ENCODE results near the gene L3MBTL2.
"Not testable (repeated sequence)": the region's sequence is repeated elsewhere in the genome, so short reads cannot be mapped to it uniquely, and the experiment has no call there.

The L3MBTL2 gene

GRCh38 chr22:41180362-41180761 is 24.8 kb upstream of the L3MBTL2 start:
- H3K14ac ChIP-seq (ENCODE audit: low read length in 2 of 2); H3K4me2 ChIP-seq (ENCODE audit: low read length, poor library complexity, severe bottlenecking); H2BK12ac ChIP-seq (ENCODE audit: low read length in 2 of 2); H2BK120ac ChIP-seq (ENCODE audit: low read depth, low read length); H2BK5ac ChIP-seq (ENCODE audit: low read depth, low read length, poor library complexity, severe bottlenecking); H3K9ac ChIP-seq (ENCODE audit: low read length); H2AK5ac ChIP-seq (ENCODE audit: low read length, severe bottlenecking); H2AFZ ChIP-seq (ENCODE audit: low read depth, low read length); H3K27me3 ChIP-seq (ENCODE audit: control insufficient read depth in 1 of 2, insufficient read depth in 1 of 2, low read length in 2 of 2); DNase-seq; H3K9me3 ChIP-seq (ENCODE audit: control insufficient read depth, low read length); H4K8ac ChIP-seq (ENCODE audit: low read length); H3K4me3 ChIP-seq (ENCODE audit: insufficient read depth in 1 of 2, low read depth in 1 of 2, low read length in 2 of 2); H3K23ac ChIP-seq (ENCODE audit: low read length in 2 of 2); H3K4ac ChIP-seq (ENCODE audit: low read depth in 1 of 2, low read length in 2 of 2); H3K27ac ChIP-seq (ENCODE audit: low read length, poor library complexity, severe bottlenecking); H2BK15ac ChIP-seq (ENCODE audit: low read depth, poor library complexity, severe bottlenecking); H3K18ac ChIP-seq (ENCODE audit: low read depth in 1 of 2, low read length in 2 of 2); H4K91ac ChIP-seq (ENCODE audit: low read length): not testable (repeated sequence)
- H3K4me1 ChIP-seq (ENCODE audit: control insufficient read depth, insufficient read depth, low read depth, low read length), result peaks cover 20% of the 10 kb centered on the region
- peaks cover 35 to 55% of the 10 kb centered on the region in 2 experiments for H3K36me3 ChIP-seq (ENCODE audit: control insufficient read depth in 1 of 2, insufficient read depth in 2 of 2, low read depth in 1 of 2, low read length in 2 of 2)
- peaks cover 15% of the 10 kb centered on the region for H3K79me1 ChIP-seq (replicated peaks; ENCODE audit: low read length, poor library complexity, severe bottlenecking)
- WGBS, result 98% methylated on average over 6 of the region's 6 CpGs

DNA sequence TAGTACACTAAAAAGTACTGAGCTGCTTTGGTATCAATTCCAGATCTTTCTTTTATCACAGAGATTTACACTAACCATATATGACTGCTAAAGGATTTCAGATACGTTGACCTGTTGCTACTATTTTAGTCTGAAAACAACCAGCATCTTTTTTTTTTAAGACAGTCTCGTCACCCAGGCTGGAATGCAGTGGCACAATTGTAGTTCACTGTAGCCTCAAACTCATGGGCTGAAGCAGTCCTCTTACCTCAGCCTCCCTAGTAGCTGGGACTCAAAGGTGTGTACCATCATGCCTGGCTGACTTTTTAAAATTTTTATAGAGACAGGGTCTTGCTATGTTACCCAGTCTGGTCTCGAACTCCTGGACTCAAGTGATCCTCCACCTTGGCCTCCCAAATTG is 24.2 kb upstream of the L3MBTL2 start:
- Histone ChIP-seq H2AFZ (ENCODE audit: low read depth, low read length) (no peak overlapping the region), H2BK120ac (ENCODE audit: low read depth, low read length) (no peak overlapping the region), H4K91ac (ENCODE audit: low read length) (no peak overlapping the region), H3K4ac (ENCODE audit: low read depth in 1 of 2, low read length in 2 of 2) (no peak overlapping the region), H3K36me3 (ENCODE audit: control insufficient read depth in 1 of 2, insufficient read depth in 2 of 2, low read depth in 1 of 2, low read length in 2 of 2) (peaks cover 32 to 49% of the 10 kb centered on the region in 2 experiments), H3K79me1 (replicated peaks; ENCODE audit: low read length, poor library complexity, severe bottlenecking) (peaks cover 11% of the 10 kb centered on the region), H2BK5ac (ENCODE audit: low read depth, low read length, poor library complexity, severe bottlenecking) (no peak overlapping the region), H3K4me2 (ENCODE audit: low read length, poor library complexity, severe bottlenecking) (no peak overlapping the region), H3K4me3 (ENCODE audit: insufficient read depth in 1 of 2, low read depth in 1 of 2, low read length in 2 of 2) (no peak overlapping the region), H3K9me3 (ENCODE audit: control insufficient read depth, low read length) (no peaks in the 10 kb centered on the region), H4K8ac (ENCODE audit: low read length) (no peak overlapping the region), H3K9ac (ENCODE audit: low read length) (no peak overlapping the region), H3K18ac (ENCODE audit: low read depth in 1 of 2, low read length in 2 of 2) (no peak overlapping the region), H3K4me1 (ENCODE audit: control insufficient read depth, insufficient read depth, low read depth, low read length) (peaks cover 20% of the 10 kb centered on the region), H2BK12ac (ENCODE audit: low read length in 2 of 2) (no peak overlapping the region), H3K23ac (ENCODE audit: low read length in 2 of 2) (no peak overlapping the region), H2BK15ac (ENCODE audit: low read depth, poor library complexity, severe bottlenecking) (no peak overlapping the region), H2AK5ac (ENCODE audit: low read length, severe bottlenecking) (no peak overlapping the region), H3K14ac (ENCODE audit: low read length in 2 of 2) (peak overlapping the region in 1 of 2 experiments; percentile 11), H3K27ac (ENCODE audit: low read length, poor library complexity, severe bottlenecking) (no peak overlapping the region), H3K27me3 (ENCODE audit: control insufficient read depth in 1 of 2, insufficient read depth in 1 of 2, low read length in 2 of 2) (no peaks in the 10 kb centered on the region)
- 96% methylated on average over 3 of the region's 3 CpGs for WGBS
- no peak for DNase-seq

GRCh38 chr22:41181349-41182241 is 23.5 kb upstream of the L3MBTL2 start:
- Histone ChIP-seq H2BK5ac (ENCODE audit: low read depth, low read length, poor library complexity, severe bottlenecking) (no peak overlapping the region), H3K4me3 (ENCODE audit: insufficient read depth in 1 of 2, low read depth in 1 of 2, low read length in 2 of 2) (no peak overlapping the region), H3K4ac (ENCODE audit: low read depth in 1 of 2, low read length in 2 of 2) (no peak overlapping the region), H4K8ac (ENCODE audit: low read length) (no peak overlapping the region), H2AK5ac (ENCODE audit: low read length, severe bottlenecking) (no peak overlapping the region), H2BK120ac (ENCODE audit: low read depth, low read length) (no peak overlapping the region), H3K27ac (ENCODE audit: low read length, poor library complexity, severe bottlenecking) (peak overlapping the region; percentile 48), H3K4me2 (ENCODE audit: low read length, poor library complexity, severe bottlenecking) (no peak overlapping the region), H3K79me1 (replicated peaks; ENCODE audit: low read length, poor library complexity, severe bottlenecking) (peaks cover 11% of the 10 kb centered on the region), H3K23ac (ENCODE audit: low read length in 2 of 2) (peak overlapping the region in 1 of 2 experiments; percentile 18), H3K9ac (ENCODE audit: low read length) (no peak overlapping the region), H2BK12ac (ENCODE audit: low read length in 2 of 2) (peak overlapping the region in 1 of 2 experiments; percentile 48), H3K9me3 (ENCODE audit: control insufficient read depth, low read length) (no peaks in the 10 kb centered on the region), H3K36me3 (ENCODE audit: control insufficient read depth in 1 of 2, insufficient read depth in 2 of 2, low read depth in 1 of 2, low read length in 2 of 2) (peaks cover 25 to 42% of the 10 kb centered on the region in 2 experiments), H4K91ac (ENCODE audit: low read length) (no peak overlapping the region), H2BK15ac (ENCODE audit: low read depth, poor library complexity, severe bottlenecking) (no peak overlapping the region), H3K4me1 (ENCODE audit: control insufficient read depth, insufficient read depth, low read depth, low read length) (peaks cover 20% of the 10 kb centered on the region), H3K27me3 (ENCODE audit: control insufficient read depth in 1 of 2, insufficient read depth in 1 of 2, low read length in 2 of 2) (no peaks in the 10 kb centered on the region), H2AFZ (ENCODE audit: low read depth, low read length) (no peak overlapping the region), H3K14ac (ENCODE audit: low read length in 2 of 2) (peak overlapping the region in 1 of 2 experiments; percentile 11), H3K18ac (ENCODE audit: low read depth in 1 of 2, low read length in 2 of 2) (peak overlapping the region; percentile 5 to 74)
- DNase-seq, result peak; percentile 90
- 50% methylated on average over 15 of the region's 15 CpGs for WGBS

DNA sequence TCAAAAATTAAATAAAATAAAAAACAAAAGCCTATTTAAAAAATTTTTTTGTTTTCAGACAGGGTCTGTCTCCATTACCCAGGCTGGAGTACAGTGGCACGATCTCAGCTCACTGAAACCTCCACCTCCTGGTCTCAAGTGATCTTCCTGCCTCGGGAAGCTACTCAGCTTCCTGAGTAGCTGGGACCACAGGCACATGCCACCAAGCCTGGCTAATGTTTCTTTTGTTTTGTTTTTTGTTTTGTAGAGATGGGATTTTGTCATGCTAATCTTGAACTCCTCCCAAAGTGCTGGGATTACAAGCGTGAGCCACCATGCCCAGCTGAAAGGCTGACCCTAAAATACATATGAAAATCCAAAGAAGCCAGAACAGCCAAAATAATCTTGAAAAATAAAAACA is 20.4 kb upstream of the L3MBTL2 start:
- H3K36me3 ChIP-seq (ENCODE audit: control insufficient read depth in 1 of 2, insufficient read depth in 2 of 2, low read depth in 1 of 2, low read length in 2 of 2), result peaks cover 3 to 13% of the 10 kb centered on the region in 2 experiments
- no peak for DNase-seq
- no peak overlapping the region for H4K8ac ChIP-seq (ENCODE audit: low read length)
- H3K9ac ChIP-seq (ENCODE audit: low read length), result no peak overlapping the region
- no peak overlapping the region for H4K91ac ChIP-seq (ENCODE audit: low read length)
- H3K14ac ChIP-seq (ENCODE audit: low read length in 2 of 2), result no peak overlapping the region
- H3K9me3 ChIP-seq (ENCODE audit: control insufficient read depth, low read length), result no peaks in the 10 kb centered on the region
- no peak overlapping the region for H3K18ac ChIP-seq (ENCODE audit: low read depth in 1 of 2, low read length in 2 of 2)
- H3K27ac ChIP-seq (ENCODE audit: low read length, poor library complexity, severe bottlenecking), result no peak overlapping the region
- no peak overlapping the region for H2AFZ ChIP-seq (ENCODE audit: low read depth, low read length)
- H3K79me1 ChIP-seq (replicated peaks; ENCODE audit: low read length, poor library complexity, severe bottlenecking), result no peaks in the 10 kb centered on the region
- H3K23ac ChIP-seq (ENCODE audit: low read length in 2 of 2), result no peak overlapping the region
- no peaks in the 10 kb centered on the region for H3K27me3 ChIP-seq (ENCODE audit: control insufficient read depth in 1 of 2, insufficient read depth in 1 of 2, low read length in 2 of 2)
- no peak overlapping the region for H2BK5ac ChIP-seq (ENCODE audit: low read depth, low read length, poor library complexity, severe bottlenecking)
- H3K4me2 ChIP-seq (ENCODE audit: low read length, poor library complexity, severe bottlenecking), result peak overlapping the region; percentile 34
- H2BK12ac ChIP-seq (ENCODE audit: low read length in 2 of 2), result no peak overlapping the region
- no peak overlapping the region for H3K4me3 ChIP-seq (ENCODE audit: insufficient read depth in 1 of 2, low read depth in 1 of 2, low read length in 2 of 2)
- H2BK15ac ChIP-seq (ENCODE audit: low read depth, poor library complexity, severe bottlenecking), result no peak overlapping the region
- H3K4me1 ChIP-seq (ENCODE audit: control insufficient read depth, insufficient read depth, low read depth, low read length), result peaks cover 7% of the 10 kb centered on the region
- 70% methylated on average over 3 of the region's 3 CpGs for WGBS
- H2BK120ac ChIP-seq (ENCODE audit: low read depth, low read length), result no peak overlapping the region
- H2AK5ac ChIP-seq (ENCODE audit: low read length, severe bottlenecking), result no peak overlapping the region
- H3K4ac ChIP-seq (ENCODE audit: low read depth in 1 of 2, low read length in 2 of 2), result no peak overlapping the region
